ENCODE data around the gene WNT7A. TPM values are rescaled to one million over a fixed set of nuclear protein-coding genes. Genes with fewer than 3 reads are reported as not detected.

The WNT7A gene
- total RNA-seq, 1 experiment from 2014 or later = not detected

- DNase-seq (ENCODE audit: low read depth) = no peak
Measured at GRCh38 chr3:13885704-13886010, 5.8 kb upstream of the WNT7A start.

DNA sequence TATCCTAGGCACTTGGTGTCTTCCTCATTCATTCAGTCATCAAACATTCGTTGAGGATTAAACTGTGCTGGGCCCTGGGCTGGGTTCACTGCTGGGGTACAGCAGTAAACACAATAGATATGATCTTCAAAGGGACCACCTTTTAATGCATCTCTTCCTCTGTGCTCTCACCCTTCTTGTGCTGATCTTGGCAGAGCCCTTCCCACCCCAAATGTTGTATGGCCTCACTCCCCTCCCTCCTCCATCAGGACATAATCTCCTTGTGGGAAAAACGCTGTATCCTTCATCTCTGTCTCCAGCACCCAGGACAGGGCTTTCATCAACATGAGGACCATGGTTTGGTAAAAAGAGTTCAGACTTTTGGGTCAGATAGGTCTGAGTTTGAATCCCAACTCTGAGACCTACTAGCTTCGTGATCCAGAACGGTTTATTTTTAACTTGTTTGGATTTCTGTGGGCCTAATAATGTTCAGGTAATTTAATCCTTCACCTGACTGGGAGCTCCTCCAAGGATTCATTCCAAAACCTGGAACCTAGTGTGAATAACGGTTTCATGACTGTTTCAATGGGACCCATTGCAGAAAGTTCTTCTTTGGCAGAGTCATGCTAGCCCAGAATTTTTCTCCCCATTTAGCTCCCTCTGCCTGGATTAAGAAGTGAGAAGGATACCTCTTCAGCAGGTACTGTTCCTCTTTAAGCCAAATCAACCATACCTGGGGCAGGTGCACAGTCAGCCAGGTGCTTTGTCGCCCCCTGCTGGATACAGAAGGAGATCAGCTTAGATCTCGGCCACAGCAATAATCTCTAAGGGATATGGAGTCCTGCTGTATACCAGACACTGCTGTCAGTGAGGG lies 5.2 kb upstream of the WNT7A start:
- DNase-seq (ENCODE audit: low read depth) = no peak

DNA sequence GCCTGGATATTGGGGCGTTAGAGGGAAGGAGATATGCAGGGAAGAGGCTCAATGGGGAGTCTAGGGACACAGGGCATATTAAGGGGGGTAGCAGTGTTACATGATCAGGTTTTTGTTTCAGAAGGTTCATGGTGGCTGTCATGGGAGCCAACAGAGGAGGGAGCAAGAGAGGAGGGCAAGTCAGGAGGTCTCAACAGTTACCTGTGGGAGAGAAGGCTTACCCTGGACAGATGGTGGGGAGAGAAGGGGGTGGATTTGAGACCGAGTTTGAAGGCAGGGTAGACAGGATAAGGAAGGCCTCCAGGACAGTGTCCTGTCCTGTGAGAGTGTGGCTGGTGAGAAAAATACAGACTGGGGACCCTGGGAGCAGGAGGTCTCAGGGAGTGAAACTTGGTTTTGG lies 3.8 kb upstream of the WNT7A start:
- DNase-seq (ENCODE audit: low read depth) = no peak

DNA sequence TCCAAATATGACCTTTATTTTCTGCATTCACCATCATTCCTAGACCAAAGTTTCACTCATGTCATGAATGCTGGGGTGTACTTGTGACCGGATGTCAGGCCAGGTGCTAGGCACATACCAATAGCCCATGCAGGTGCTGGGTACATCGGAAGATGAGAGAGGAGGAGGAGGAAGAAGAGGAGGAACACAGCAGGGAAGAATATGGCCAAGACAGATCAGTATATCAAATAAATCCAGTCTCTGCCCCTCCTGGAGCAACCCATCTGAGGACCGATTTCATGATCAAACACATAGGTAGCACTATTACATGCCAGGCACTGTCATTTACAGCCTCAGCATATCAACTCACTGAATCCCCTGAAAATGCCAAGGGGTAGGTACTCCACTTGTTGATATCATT lies 3.0 kb upstream of the WNT7A start:
- DNase-seq (ENCODE audit: low read depth) = no peak

GRCh38 chr3:13881536-13882410 lies 1.9 kb upstream of the WNT7A start:
- DNase-seq (ENCODE audit: low read depth) = no peak

DNA sequence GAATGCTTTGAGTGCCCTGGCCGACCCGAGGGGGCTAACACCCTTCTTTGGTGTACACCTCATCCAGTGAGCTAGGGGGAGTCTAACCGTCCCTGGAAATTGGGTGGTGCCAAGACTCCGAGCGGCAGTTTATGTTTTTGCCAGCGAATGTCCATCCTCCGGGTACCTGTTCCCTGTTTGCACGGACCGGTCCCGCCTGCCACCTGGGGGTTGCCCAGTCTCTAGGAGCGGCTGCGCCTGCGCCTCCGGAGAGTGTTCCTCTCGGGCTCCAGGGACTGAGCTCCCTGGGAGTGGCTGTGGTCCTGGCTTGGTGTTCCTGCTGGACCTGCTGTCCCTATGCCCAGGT lies 913 bp upstream of the WNT7A start:
- no peak for DNase-seq (ENCODE audit: low read depth)

GRCh38 chr3:13879102-13879945 lies 547 bp downstream of the WNT7A start:
- DNase-seq (ENCODE audit: low read depth) = no peak

GRCh38 chr3:13878281-13879101 lies 1.4 kb downstream of the WNT7A start:
- no peak for DNase-seq (ENCODE audit: low read depth)

DNA sequence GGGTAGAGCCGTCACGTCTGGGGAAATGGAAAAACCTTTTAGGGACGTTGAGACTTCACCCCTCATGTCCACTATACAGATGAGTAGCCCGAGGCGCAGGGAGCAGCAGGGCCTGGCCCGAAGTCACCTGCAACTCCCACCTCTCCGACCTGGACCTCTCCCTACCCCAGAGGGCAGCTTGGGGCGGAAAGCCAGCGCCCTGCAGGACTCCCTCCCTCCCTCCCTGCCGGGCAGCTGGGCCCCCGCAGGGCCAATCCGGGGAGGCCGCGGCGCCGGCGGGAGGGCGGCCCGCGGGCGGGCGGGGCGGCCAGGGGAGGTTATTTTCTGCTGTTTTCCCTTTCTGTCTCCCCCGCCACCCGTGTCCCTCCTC lies 2.0 kb downstream of the WNT7A start:
- no peak for DNase-seq (ENCODE audit: low read depth)

GRCh38 chr3:13876451-13877100 lies 3.3 kb downstream of the WNT7A start:
- DNase-seq (ENCODE audit: low read depth) = no peak

DNA sequence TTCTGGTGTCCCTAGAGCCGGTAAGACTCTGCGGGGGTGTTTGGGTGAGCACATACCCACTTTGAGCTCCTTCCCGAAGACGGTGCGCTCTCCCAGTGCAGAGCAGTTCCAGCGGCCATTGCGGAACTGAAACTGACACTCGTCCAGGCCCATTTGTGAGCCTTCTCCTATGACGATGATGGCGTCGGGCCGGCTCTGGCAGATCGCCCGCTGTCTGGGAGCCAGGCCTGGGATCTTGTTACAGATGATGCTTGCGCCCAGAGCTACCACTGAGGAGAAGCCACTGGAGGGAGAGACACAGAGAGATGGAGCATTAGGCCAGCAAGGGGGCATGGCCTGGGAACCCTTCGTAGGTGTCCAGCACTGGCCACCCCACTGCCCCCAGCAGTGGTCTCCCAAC lies 5.0 kb downstream of the WNT7A start:
- no peak for DNase-seq (ENCODE audit: low read depth)

DNA sequence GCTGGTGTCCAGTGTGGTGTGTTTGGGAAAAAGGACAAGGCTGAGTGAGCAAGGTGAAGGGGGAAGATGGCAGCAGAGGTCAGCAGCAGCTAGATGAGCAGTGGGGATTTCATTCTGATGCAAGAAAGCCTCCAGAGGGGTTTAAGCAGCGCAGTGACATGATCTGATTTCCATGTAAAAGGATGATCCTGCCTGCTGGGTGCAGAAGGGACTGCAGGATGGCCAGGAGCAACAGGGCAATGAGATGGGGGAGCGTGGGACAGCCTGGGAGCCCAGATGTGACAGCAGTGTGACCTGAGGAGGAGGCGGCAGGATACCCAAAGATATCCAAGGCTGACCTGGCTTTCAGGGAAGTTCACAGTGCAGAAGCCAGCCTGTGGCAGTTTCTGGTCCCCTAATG lies 6.1 kb downstream of the WNT7A start:
- no peak for DNase-seq (ENCODE audit: low read depth)

- no peak for DNase-seq (ENCODE audit: low read depth)
Measured at GRCh38 chr3:13872451-13872850, 7.4 kb downstream of the WNT7A start.

DNA sequence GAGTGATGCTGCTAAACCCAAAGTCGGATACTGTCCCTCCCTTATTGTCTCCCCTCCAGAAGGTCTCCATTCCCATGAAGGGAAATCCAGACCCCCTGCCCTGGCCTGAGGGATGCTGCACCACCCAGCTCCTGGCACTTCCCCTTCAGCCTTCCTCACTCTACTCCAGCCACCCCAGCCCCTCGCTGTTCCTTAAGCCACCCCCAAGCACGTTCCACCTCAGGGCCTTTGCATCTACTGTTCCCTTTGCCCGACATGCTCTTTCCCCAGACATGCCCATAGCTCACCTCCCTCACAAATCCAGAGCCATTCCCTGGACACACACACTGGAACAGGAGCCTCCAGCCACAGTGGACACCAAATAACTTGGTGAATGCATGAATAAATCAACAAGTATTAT lies 8.1 kb downstream of the WNT7A start:
- no peak for DNase-seq (ENCODE audit: low read depth)

DNA sequence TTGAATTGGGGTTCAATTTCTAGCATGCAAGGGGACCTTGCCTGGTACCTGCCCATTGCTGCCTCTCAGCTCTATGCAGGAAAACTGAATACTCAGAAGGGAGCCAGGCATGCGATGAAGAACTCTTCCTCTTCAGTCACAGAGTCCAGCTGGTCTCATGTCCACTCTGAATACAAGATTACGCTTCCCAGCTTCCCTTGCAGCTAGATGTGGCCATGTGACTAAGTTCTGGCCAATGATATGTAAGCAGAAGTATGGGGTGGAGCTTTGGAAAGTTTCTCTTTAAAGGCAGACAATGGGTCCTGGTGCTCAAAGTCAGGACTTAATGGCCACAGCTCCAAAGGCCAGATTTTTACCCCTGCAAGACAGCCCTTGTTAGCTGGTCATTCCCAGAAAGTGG lies 9.0 kb downstream of the WNT7A start:
- DNase-seq (ENCODE audit: low read depth) = no peak

- DNase-seq (ENCODE audit: low read depth) = no peak
Measured at GRCh38 chr3:13869761-13870343, 10.0 kb downstream of the WNT7A start.

DNA sequence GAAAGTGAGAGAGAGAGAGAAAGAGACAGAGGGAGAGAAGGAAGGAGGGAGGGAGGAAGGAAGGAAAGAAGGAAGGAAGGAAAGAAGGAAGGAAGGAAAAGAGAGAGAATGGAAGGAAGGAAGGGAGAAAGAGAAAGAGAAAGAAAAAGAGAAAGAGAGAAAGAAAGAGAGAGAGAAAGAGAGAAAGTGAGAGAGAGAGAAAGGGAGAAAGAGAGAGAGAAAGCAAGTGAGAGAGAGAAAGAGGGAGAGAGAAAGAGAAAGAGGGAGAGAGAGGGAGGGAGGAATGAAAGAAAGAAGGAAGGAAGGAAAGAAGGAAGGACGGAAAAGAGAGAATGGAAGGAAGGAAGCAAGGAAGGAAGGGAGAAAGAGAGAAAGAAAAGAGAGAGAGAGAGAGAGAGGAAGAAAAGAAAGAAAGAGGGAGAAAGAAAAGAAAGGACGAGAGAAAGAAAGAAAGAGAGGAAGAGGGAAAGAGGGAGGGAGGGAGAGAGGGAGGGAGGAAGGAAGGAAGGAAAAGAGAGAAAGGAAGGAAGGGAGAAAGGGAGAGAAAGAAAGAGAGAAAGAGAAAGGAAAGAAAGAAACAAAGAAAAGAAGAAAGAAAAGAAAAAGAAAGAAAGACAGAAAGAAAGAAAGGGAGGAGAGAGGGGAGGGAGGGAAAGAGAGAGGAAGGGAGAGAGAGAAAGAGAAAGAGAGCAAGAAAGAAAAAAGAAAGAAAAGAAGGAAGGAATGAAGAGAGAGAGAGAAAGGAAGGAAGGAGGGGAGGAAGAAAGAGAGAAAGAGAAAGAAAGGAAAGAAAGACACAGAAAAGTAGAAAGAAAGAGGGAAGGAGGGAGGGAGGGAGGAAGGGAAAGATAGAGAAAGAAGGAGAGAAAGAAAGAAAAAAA lies 10.8 kb downstream of the WNT7A start:
- DNase-seq (ENCODE audit: low read depth) = no peak

- no peak for DNase-seq (ENCODE audit: low read depth)
Measured at GRCh38 chr3:13867732-13868131, 12.1 kb downstream of the WNT7A start.

Data from LHCN-M2 (cell line).